CD8-positive, alpha-beta memory T cell (primary cell): Measurements from ENCODE around the gene TIMM44. TPM values are rescaled to one million over a fixed set of nuclear protein-coding genes. Genes with fewer than 3 reads are reported as not detected.

Experiments
- CTCF ChIA-PET: fragments of 350-600 bp; sonication (Branson Sonifier 250); formaldehyde crosslinking; loops from one replicate; lab custom pipeline; 2021; ENCODE audit warnings: antibody characterized with exemption; lab: Charles Lee
- POLR2A ChIA-PET: fragments of 350-600 bp; sonication (Branson Sonifier 250); formaldehyde crosslinking; loops from one replicate; lab custom pipeline; 2021; ENCODE audit warnings: antibody characterized with exemption; lab: Charles Lee
- DNase-seq, 5 donors: peaks; one replicate each; pipeline versions ENCODE4 v3.0.0 to v3.0.0-alpha.2; 2020 to 2022; ENCODE audit warnings: mixed read lengths in 1 of 5
- H3K27ac ChIP-seq: one replicate; pipeline ENCODE4 v1.7.0; 2013; ENCODE audit warnings: low read depth, mild to moderate bottlenecking, low read length, moderate library complexity
- H3K27me3 ChIP-seq: 2 replicates; pipeline ENCODE4 v1.7.0; 2013; ENCODE audit warnings: low read length, mild to moderate bottlenecking; ENCODE audit not compliant: insufficient read depth, poor library complexity, severe bottlenecking
- H3K36me3 ChIP-seq: 2 replicates; pipeline ENCODE4 v1.7.0; 2013; ENCODE audit warnings: mild to moderate bottlenecking, low read length, moderate library complexity; ENCODE audit not compliant: insufficient read depth
- H3K4me1 ChIP-seq: 2 replicates; pipeline ENCODE4 v1.7.0; 2013; ENCODE audit warnings: mild to moderate bottlenecking, low read length, moderate library complexity; ENCODE audit not compliant: insufficient read depth
- H3K4me3 ChIP-seq: 2 replicates; pipeline ENCODE4 v1.7.0; 2013; ENCODE audit warnings: mild to moderate bottlenecking, low read length
- H3K9me3 ChIP-seq: 2 replicates; pipeline ENCODE4 v1.7.0; 2013; ENCODE audit warnings: mild to moderate bottlenecking, low read length
- H3K27ac Mint-ChIP-seq, 8 donors: one replicate each; pipeline ENCODE4 v1.8.0; 2020 to 2021; ENCODE audit warnings: mixed read lengths in 8 of 8, mild to moderate bottlenecking in 6 of 8, inconsistent platforms in 3 of 8, moderate library complexity in 3 of 8
- H3K27me3 Mint-ChIP-seq, 2 donors: one replicate each; pipeline ENCODE4 v1.8.0; 2020 to 2021; ENCODE audit warnings: mixed read lengths in 2 of 2, mild to moderate bottlenecking in 1 of 2, moderate library complexity in 1 of 2
- H3K36me3 Mint-ChIP-seq, 3 donors: one replicate each; pipeline ENCODE4 v1.8.0; 2020 to 2021; ENCODE audit warnings: mixed read lengths in 3 of 3, inconsistent platforms in 1 of 3, mild to moderate bottlenecking in 1 of 3
- H3K4me1 Mint-ChIP-seq, 3 donors: one replicate each; pipeline ENCODE4 v1.8.0; 2020 to 2021; ENCODE audit warnings: mixed read lengths in 3 of 3, inconsistent platforms in 1 of 3, mild to moderate bottlenecking in 1 of 3
- H3K4me3 Mint-ChIP-seq, 7 donors: one replicate each; pipeline ENCODE4 v1.8.0; 2020 to 2021; ENCODE audit warnings: mixed read lengths in 7 of 7, mild to moderate bottlenecking in 6 of 7, moderate library complexity in 4 of 7, inconsistent platforms in 2 of 7
- H3K9me3 Mint-ChIP-seq, 5 donors: one replicate each; pipeline ENCODE4 v1.8.0; 2020 to 2022; ENCODE audit warnings: mixed read lengths in 5 of 5, mild to moderate bottlenecking in 3 of 5, moderate library complexity in 2 of 5, inconsistent platforms in 1 of 5
- polyA plus RNA-seq: library from polyadenylated mRNA; unstranded; fragments of 300-500 nt; fragmentation: Illumina TruSeq; gene quantifications from one replicate; pipeline ENCODE4 v1.2.3, GENCODE V29; 2021
- total RNA-seq, 2 experiments: library from RNA; stranded (reverse); gene quantifications; one replicate each; pipeline ENCODE4 v1.2.3, GENCODE V29; 2021

Gene TIMM44
- total and polyA plus RNA-seq, 3 experiments from 2014 or later: 16.9 to 107 (median 105) TPM

DNA sequence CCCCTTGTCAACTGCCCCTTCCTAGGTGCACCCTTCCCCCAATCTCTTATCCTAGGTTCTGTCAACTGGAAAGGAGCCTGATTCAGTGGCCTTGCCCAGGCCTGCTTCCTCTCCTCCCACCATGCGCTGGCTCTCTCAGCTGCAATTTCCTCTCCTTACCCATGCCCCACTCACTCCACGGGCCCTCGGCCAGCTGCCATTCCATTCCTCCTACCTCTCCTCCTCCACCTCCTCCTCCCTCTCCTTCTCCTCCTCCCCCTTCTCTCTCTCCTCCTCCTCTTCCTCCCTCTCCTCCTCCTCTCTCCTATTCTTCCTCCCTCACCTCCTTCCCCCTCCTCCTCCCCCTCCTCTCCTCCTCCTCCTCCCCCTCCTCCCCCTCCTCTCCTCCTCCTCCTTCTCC, 9.6 kb upstream of the TIMM44 start:
- ChIA-PET POLR2A (no interaction called here), CTCF (no interaction called here)
- Mint-ChIP-seq H3K4me1 (no peaks in the 10 kb centered on the region), H3K36me3 (peaks cover 0 to 4% (median 0%) of the 10 kb centered on the region in 3 donors), H3K4me3 (no peak overlapping the region), H3K27me3 (no peaks in the 10 kb centered on the region), H3K9me3 (no peaks in the 10 kb centered on the region), H3K27ac (no peak overlapping the region)
- Histone ChIP-seq H3K4me3 (no peak overlapping the region), H3K4me1 (no peaks in the 10 kb centered on the region), H3K27me3 (no peaks in the 10 kb centered on the region), H3K27ac (no peak overlapping the region), H3K9me3 (no peaks in the 10 kb centered on the region), H3K36me3 (no peaks in the 10 kb centered on the region)
- no peak for DNase-seq

DNA sequence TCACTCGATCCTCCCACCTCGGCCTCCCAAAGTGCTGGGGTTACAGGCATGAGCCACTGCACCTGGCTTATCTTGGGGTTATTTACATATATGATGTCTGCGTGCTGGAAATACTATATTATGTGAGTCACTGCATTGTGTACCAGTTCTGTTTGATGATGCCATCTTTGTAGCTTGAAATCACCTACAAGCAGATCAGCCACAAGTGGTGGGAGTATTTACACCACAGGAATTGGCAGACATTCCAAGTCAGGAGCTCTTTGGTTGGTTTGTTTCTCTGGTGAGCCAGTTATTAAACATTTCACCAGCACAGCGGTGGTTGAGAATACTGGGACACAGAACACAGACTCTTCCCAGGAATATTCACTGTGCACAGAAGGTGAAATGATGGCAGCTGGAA, 4.5 kb upstream of the TIMM44 start:
- no peak overlapping the region for H3K4me3 ChIP-seq
- H3K36me3 ChIP-seq: no peaks in the 10 kb centered on the region
- H3K27me3 ChIP-seq: no peaks in the 10 kb centered on the region
- H3K27ac Mint-ChIP-seq: no peak overlapping the region
- H3K36me3 Mint-ChIP-seq: peaks cover 0 to 6% (median 0%) of the 10 kb centered on the region in 3 donors
- peaks cover 0 to 2% of the 10 kb centered on the region in 2 donors for H3K27me3 Mint-ChIP-seq
- H3K9me3 ChIP-seq: no peaks in the 10 kb centered on the region
- ChIA-PET CTCF (no interaction called here), POLR2A (interaction anchor here (0.5 kb wide), 1 partner anchor 576 kb away, joined by 5 read pairs; no protein-coding TSS in a partner anchor)
- H3K27ac ChIP-seq: no peak overlapping the region
- H3K4me3 Mint-ChIP-seq: no peak overlapping the region
- peaks cover 2% of the 10 kb centered on the region for H3K4me1 ChIP-seq
- H3K9me3 Mint-ChIP-seq: no peaks in the 10 kb centered on the region
- DNase-seq: no peak
- H3K4me1 Mint-ChIP-seq: peaks cover 6 to 14% (median 13%) of the 10 kb centered on the region in 3 donors

DNA sequence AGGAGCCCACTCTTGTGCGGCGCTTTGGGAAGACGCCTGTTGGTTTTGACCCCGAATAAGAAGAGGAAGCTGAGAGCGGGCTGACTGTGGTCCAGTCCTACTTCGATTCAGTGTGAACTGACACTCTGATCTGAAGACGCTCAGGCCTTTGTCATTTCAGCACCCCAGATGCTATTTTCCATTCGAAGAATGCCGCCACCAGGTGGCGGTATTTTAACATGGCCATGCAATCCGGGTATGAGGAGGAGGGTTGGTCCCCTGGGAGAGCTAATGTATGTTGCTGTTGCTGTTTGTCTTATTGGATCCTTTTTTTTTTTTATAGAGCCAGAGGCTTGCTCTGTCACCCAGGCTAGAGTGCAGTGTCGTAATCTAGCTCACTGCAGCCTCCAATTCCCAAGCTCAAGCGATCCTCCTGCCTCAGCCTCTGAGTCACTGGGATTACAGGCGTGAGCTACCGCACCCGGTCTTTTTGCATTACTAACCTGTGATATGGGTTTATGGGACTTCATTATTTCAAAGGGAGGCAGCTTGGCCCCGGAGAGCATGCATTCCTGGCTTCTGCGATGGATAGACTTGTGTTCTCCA, 803 bp upstream of the TIMM44 start:
- peak; percentile 75 to 88 (median 78) for DNase-seq
- Histone ChIP-seq H3K4me1 (peaks cover 13% of the 10 kb centered on the region), H3K27me3 (no peaks in the 10 kb centered on the region), H3K27ac (peak overlapping the region; percentile 98), H3K4me3 (peak overlapping the region; percentile 100), H3K9me3 (no peaks in the 10 kb centered on the region), H3K36me3 (peaks cover 8% of the 10 kb centered on the region)
- ChIA-PET CTCF (interaction anchor here (0.6 to 5.1 kb wide), 26 partner anchors 10 to 422 kb away, joined by 3 to 41 read pairs (median 4); partner anchors contain the start of genes CTXN1, ELAVL1, MCOLN1 and SNAPC2), POLR2A (interaction anchor here (0.5 to 2.9 kb wide), 10 partner anchors 16 to 412 kb away, joined by 3 to 42 read pairs (median 6); partner anchors contain the start of genes ELAVL1, MAP2K7, PET100 and SNAPC2)
- H3K36me3 Mint-ChIP-seq: peaks cover 3 to 22% (median 5%) of the 10 kb centered on the region in 3 donors
- no peaks in the 10 kb centered on the region for H3K9me3 Mint-ChIP-seq
- peaks cover 19 to 40% (median 26%) of the 10 kb centered on the region in 3 donors for H3K4me1 Mint-ChIP-seq
- peaks cover 0 to 2% of the 10 kb centered on the region in 2 donors for H3K27me3 Mint-ChIP-seq
- H3K27ac Mint-ChIP-seq: peak overlapping the region; percentile 88 to 99 (median 96)
- peak overlapping the region; percentile 87 to 96 (median 91) for H3K4me3 Mint-ChIP-seq

DNA sequence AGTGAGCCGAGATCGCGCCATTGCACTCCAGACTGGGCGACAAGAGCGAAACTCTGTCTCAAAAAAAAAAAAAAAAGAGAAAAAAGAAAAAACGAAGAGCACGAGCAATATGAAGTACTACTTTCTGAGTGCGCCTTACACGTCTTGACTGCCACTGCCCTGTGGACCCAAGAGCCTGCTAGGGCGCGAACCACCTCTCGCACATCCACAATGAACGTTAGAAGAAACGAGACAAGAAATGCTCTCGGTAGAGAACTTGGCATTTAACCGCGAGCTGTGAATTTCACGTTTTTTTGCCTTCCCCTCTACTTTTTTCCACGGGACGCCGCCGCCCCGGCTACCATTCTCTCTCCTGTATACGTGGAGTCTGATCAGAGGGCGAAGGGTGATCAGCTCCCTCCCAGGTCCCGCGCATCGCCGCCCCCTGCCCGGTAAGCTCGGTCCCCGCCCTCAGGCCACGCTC, 454 bp downstream of the TIMM44 start:
- Histone ChIP-seq H3K4me3 (peak overlapping the region; percentile 100), H3K36me3 (peaks cover 8% of the 10 kb centered on the region), H3K4me1 (peaks cover 13% of the 10 kb centered on the region), H3K27me3 (no peaks in the 10 kb centered on the region), H3K27ac (peak overlapping the region; percentile 98), H3K9me3 (no peaks in the 10 kb centered on the region)
- DNase-seq: no peak
- Mint-ChIP-seq H3K9me3 (no peaks in the 10 kb centered on the region), H3K27me3 (peaks cover 0 to 2% of the 10 kb centered on the region in 2 donors), H3K4me3 (peak overlapping the region; percentile 87 to 96 (median 91)), H3K36me3 (peaks cover 5 to 29% (median 7%) of the 10 kb centered on the region in 3 donors), H3K4me1 (peaks cover 23 to 45% (median 29%) of the 10 kb centered on the region in 3 donors), H3K27ac (peak overlapping the region; percentile 88 to 99 (median 96))
- ChIA-PET CTCF (interaction anchor here (1.1 to 5.1 kb wide), 11 partner anchors 13 to 309 kb away, joined by 3 to 41 read pairs (median 8); partner anchors contain the start of genes ELAVL1 and SNAPC2), POLR2A (interaction anchor here (0.5 to 2.9 kb wide), 9 partner anchors 13 to 313 kb away, joined by 3 to 42 read pairs (median 6); partner anchors contain the start of genes ELAVL1, MAP2K7, PET100 and SNAPC2)

DNA sequence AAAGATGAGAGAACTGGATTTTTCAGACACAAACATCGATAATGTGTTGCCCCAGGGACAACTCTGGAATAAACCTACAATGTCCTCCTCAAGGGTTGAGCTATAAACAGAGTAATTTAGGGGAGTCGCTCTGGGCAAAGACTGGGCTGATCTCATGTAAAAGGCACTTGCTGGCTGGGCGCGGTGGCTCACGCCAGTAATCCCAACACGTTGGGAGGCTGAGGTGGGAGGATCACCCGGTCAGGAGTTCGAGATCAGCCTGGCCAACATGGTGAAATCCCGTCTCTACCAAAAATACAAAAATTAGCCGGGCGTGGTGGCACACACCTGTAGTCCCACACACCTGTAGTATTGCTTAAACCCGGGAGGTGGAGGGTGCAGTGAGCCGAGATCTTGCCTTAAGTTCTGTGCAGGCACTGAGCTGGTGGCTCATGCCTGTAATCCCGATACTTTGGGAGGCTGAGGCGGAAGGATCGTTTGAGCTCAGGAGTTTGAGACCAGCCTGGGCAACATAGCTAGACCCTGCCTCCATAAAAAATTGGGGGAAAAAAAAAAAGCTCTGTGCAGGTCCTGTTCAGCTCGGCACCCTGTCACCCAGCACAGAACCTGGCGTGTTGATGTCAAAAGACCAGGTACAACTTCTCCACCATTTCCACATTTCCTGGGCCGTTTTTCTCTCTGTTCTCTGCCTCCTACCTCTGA, 1.4 kb downstream of the TIMM44 start:
- peaks cover 23 to 45% (median 29%) of the 10 kb centered on the region in 3 donors for H3K4me1 Mint-ChIP-seq
- H3K4me3 Mint-ChIP-seq: peak overlapping the region; percentile 52 to 96 (median 90)
- H3K9me3 Mint-ChIP-seq: no peaks in the 10 kb centered on the region
- peak overlapping the region in 6 of 8 donors; percentile 27 to 88 (median 63) for H3K27ac Mint-ChIP-seq
- peaks cover 8% of the 10 kb centered on the region for H3K36me3 ChIP-seq
- POLR2A ChIA-PET: interaction anchor here (2.9 kb wide), 1 partner anchor 21 kb away, joined by 42 read pairs; the partner anchor contains the start of gene SNAPC2
- CTCF ChIA-PET: interaction anchor here (1.1 to 5.1 kb wide), 2 partner anchors 12 to 20 kb away, joined by 3 to 41 read pairs; no protein-coding TSS in a partner anchor
- peaks cover 5 to 36% (median 7%) of the 10 kb centered on the region in 3 donors for H3K36me3 Mint-ChIP-seq
- H3K27me3 Mint-ChIP-seq: peaks cover 0 to 2% of the 10 kb centered on the region in 2 donors
- H3K27me3 ChIP-seq: no peaks in the 10 kb centered on the region
- no peak for DNase-seq
- H3K9me3 ChIP-seq: no peaks in the 10 kb centered on the region
- H3K4me3 ChIP-seq: no peak overlapping the region
- peaks cover 13% of the 10 kb centered on the region for H3K4me1 ChIP-seq
- no peak overlapping the region for H3K27ac ChIP-seq

DNA sequence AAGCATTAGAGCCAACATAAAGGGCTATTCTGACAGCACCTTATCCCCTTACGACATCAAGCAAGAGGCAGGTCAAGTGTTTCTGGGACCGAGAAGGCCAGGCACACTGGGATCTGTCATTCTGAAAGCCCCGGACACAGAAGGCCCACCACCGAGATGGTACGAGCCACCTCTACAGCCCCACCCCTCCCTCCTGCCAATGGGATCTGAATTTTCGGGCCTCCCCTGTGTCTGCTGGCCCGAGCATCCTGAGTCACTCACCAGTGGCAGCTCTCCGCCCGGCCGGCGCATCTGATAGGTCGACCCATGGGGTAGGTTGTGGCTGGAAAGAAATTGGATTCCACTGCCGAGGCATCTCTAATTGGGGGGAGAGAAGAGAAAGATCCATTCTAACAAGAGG, 2.6 kb downstream of the TIMM44 start:
- Histone ChIP-seq H3K4me1 (peaks cover 13% of the 10 kb centered on the region), H3K27me3 (no peaks in the 10 kb centered on the region), H3K4me3 (no peak overlapping the region), H3K36me3 (peaks cover 10% of the 10 kb centered on the region), H3K9me3 (no peaks in the 10 kb centered on the region), H3K27ac (no peak overlapping the region)
- Mint-ChIP-seq H3K4me1 (peaks cover 23 to 45% (median 29%) of the 10 kb centered on the region in 3 donors), H3K36me3 (peaks cover 5 to 46% (median 7%) of the 10 kb centered on the region in 3 donors), H3K27me3 (peaks cover 0 to 2% of the 10 kb centered on the region in 2 donors), H3K27ac (peak overlapping the region in 1 of 8 donors; percentile 90), H3K9me3 (no peaks in the 10 kb centered on the region), H3K4me3 (peak overlapping the region in 6 of 7 donors; percentile 15 to 80 (median 44))
- DNase-seq: no peak
- POLR2A ChIA-PET: no interaction called here
- CTCF ChIA-PET: interaction anchor here (1.4 to 5.1 kb wide), 2 partner anchors 11 to 61 kb away, joined by 4 to 41 read pairs; no protein-coding TSS in a partner anchor

DNA sequence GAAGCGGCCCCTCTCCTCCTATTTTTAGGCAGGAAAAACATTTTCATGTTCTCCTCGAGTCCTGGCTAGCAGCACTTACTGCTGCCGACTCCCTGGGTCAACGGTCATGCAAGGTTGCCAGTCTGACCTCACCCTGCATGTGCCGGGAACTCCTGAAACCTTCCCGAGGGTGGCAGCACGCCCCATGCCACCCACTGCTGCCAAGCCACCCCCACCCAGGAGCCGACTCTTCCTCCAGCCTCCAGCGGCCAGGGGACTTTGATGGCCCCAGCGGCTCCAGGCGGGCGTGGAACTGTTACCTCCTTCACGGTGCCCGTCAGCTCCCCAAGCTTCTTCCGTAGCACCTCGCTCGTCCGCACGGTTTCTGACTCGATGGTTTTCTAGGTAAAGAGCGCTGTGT, 8.7 kb downstream of the TIMM44 start:
- Histone ChIP-seq H3K4me3 (no peak overlapping the region), H3K27ac (no peak overlapping the region), H3K4me1 (no peaks in the 10 kb centered on the region), H3K27me3 (no peaks in the 10 kb centered on the region), H3K9me3 (no peaks in the 10 kb centered on the region), H3K36me3 (peaks cover 17% of the 10 kb centered on the region)
- peaks cover 0 to 71% (median 10%) of the 10 kb centered on the region in 3 donors for H3K36me3 Mint-ChIP-seq
- peaks cover 4 to 5% (median 4%) of the 10 kb centered on the region in 3 donors for H3K4me1 Mint-ChIP-seq
- CTCF ChIA-PET: no interaction called here
- peak overlapping the region in 1 of 8 donors; percentile 46 for H3K27ac Mint-ChIP-seq
- POLR2A ChIA-PET: no interaction called here
- no peak overlapping the region for H3K4me3 Mint-ChIP-seq
- no peaks in the 10 kb centered on the region for H3K27me3 Mint-ChIP-seq
- H3K9me3 Mint-ChIP-seq: no peaks in the 10 kb centered on the region
- no peak for DNase-seq
